Measurements from ENCODE around the gene CNNM2. TPM values are rescaled to one million over a fixed set of nuclear protein-coding genes. Genes with fewer than 3 reads are reported as not detected.
"Not testable (repeated sequence)": the region's sequence is repeated elsewhere in the genome, so short reads cannot be mapped to it uniquely, and the experiment has no call there.

Gene CNNM2
- total RNA-seq, 1 donor from 2014 or later = 5.9 TPM

GRCh38 chr10:102962951-102963755 lies 45.1 kb downstream of the CNNM2 start:
- intact Hi-C loops (cut with DNase I) = no loop called here
- DNase-seq (ENCODE audit: low spot score) = no peak

GRCh38 chr10:102963756-102964025 lies 45.6 kb downstream of the CNNM2 start:
- intact Hi-C loops (cut with DNase I) = no loop called here
- no peak for DNase-seq (ENCODE audit: low spot score)

- intact Hi-C loops (cut with DNase I); DNase-seq (ENCODE audit: low spot score): not testable (repeated sequence)
Observed at GRCh38 chr10:102964064-102964463, 46.0 kb downstream of the CNNM2 start.

- intact Hi-C loops (cut with DNase I) = no loop called here
- no peak for DNase-seq (ENCODE audit: low spot score)
Observed at GRCh38 chr10:102964713-102965112, 46.6 kb downstream of the CNNM2 start.

GRCh38 chr10:102965311-102965851 lies 47.3 kb downstream of the CNNM2 start:
- no peak for DNase-seq (ENCODE audit: low spot score)
- intact Hi-C loops (cut with DNase I) = no loop called here

GRCh38 chr10:102967123-102967522 lies 49.0 kb downstream of the CNNM2 start:
- DNase-seq (ENCODE audit: low spot score) = no peak

GRCh38 chr10:102970562-102971340 lies 52.7 kb downstream of the CNNM2 start:
- intact Hi-C loops (cut with DNase I) = no loop called here
- no peak for DNase-seq (ENCODE audit: low spot score)

More at GRCh38 chr10:102967123-102967522, 49.0 kb downstream of the CNNM2 start:
- intact Hi-C loops (cut with DNase I) = no loop called here

GRCh38 chr10:102975483-102976379 lies 57.6 kb downstream of the CNNM2 start:
- intact Hi-C loops (cut with DNase I) = no loop called here
- DNase-seq (ENCODE audit: low spot score) = no peak

GRCh38 chr10:102976380-102976726 lies 58.3 kb downstream of the CNNM2 start:
- intact Hi-C loops (cut with DNase I); DNase-seq (ENCODE audit: low spot score): not testable (repeated sequence)

GRCh38 chr10:102982296-102982695 lies 64.2 kb downstream of the CNNM2 start:
- no peak for DNase-seq (ENCODE audit: low spot score)
- intact Hi-C loops (cut with DNase I) = no loop called here

- no peak for DNase-seq (ENCODE audit: low spot score)
- intact Hi-C loops (cut with DNase I) = no loop called here
Observed at GRCh38 chr10:102984086-102984485, 66.0 kb downstream of the CNNM2 start.

GRCh38 chr10:102985811-102986210 lies 67.7 kb downstream of the CNNM2 start:
- DNase-seq (ENCODE audit: low spot score) = no peak
- intact Hi-C loops (cut with DNase I) = no loop called here

GRCh38 chr10:102988404-102989314 lies 70.6 kb downstream of the CNNM2 start:
- no peak for DNase-seq (ENCODE audit: low spot score)
- intact Hi-C loops (cut with DNase I) = no loop called here

GRCh38 chr10:102994531-102995295 lies 76.6 kb downstream of the CNNM2 start:
- intact Hi-C loops (cut with DNase I) = no loop called here
- no peak for DNase-seq (ENCODE audit: low spot score)

- DNase-seq (ENCODE audit: low spot score) = no peak
- intact Hi-C loops (cut with DNase I) = no loop called here
Observed at GRCh38 chr10:102996876-102997275, 78.8 kb downstream of the CNNM2 start.

- DNase-seq (ENCODE audit: low spot score) = no peak
- intact Hi-C loops (cut with DNase I) = no loop called here
Observed at GRCh38 chr10:102997998-102998397, 79.9 kb downstream of the CNNM2 start.

GRCh38 chr10:102998399-102998907 lies 80.4 kb downstream of the CNNM2 start:
- DNase-seq (ENCODE audit: low spot score) = no peak
- intact Hi-C loops (cut with DNase I) = no loop called here

- intact Hi-C loops (cut with DNase I) = not testable (repeated sequence)
Observed at GRCh38 chr10:103000050-103000449, 82.0 kb downstream of the CNNM2 start.

More at GRCh38 chr10:103000050-103000449, 82.0 kb downstream of the CNNM2 start:
- DNase-seq (ENCODE audit: low spot score) = not testable (repeated sequence)
